GM12872 (cell line): ENCODE data around the gene LCA5L.

Source experiments
- TF ChIP-seq, protein P1 (sequence below): IDR thresholded peaks from 3 replicates; pipeline ENCODE4 v1.5.1; 2011; ENCODE audit warnings: low read depth, mild to moderate bottlenecking, low read length, moderate library complexity; ENCODE audit not compliant: insufficient read depth

The LCA5L gene

GRCh38 chr21:39461419-39461818 is 15.8 kb upstream of the LCA5L start:
- TF ChIP-seq, protein P1, sequence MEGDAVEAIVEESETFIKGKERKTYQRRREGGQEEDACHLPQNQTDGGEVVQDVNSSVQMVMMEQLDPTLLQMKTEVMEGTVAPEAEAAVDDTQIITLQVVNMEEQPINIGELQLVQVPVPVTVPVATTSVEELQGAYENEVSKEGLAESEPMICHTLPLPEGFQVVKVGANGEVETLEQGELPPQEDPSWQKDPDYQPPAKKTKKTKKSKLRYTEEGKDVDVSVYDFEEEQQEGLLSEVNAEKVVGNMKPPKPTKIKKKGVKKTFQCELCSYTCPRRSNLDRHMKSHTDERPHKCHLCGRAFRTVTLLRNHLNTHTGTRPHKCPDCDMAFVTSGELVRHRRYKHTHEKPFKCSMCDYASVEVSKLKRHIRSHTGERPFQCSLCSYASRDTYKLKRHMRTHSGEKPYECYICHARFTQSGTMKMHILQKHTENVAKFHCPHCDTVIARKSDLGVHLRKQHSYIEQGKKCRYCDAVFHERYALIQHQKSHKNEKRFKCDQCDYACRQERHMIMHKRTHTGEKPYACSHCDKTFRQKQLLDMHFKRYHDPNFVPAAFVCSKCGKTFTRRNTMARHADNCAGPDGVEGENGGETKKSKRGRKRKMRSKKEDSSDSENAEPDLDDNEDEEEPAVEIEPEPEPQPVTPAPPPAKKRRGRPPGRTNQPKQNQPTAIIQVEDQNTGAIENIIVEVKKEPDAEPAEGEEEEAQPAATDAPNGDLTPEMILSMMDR: no peak

- TF ChIP-seq, protein P1: no peak
Observed at GRCh38 chr21:39456665-39457064, 11.1 kb upstream of the LCA5L start.

DNA sequence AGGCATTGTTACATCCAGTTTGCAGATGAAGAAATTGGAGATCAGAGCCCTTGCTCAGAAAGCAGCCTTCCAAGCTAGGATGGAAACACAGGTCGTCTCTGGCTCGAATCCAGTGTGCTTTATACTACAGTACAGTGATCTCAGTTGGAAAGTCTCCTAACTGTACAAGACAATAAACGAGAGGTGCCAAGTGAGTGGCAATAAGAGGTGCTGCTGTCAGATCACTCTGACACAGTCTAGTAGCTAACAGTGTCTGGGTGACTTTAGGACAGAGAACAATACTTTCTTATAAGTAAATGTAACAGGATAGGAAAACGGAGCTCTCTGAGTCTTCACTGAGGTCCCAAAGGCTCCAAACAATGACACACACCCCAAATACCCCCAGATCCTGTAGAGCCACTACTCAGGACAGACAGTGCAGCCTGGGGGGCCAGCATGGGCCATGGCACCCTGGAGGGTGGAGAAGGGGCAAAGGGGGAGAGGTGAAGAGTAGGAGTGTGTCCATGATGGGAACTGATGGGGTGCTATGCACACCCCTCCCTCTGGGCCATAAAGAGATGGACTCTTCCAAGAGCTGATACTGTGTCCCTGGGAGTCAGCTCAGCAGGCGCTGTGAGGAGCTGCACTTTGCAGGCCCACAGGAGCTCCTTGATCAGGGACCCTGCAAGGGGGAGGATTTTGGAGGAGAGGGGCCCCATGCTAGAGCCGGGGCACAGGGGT is 9.5 kb upstream of the LCA5L start:
- TF ChIP-seq, protein P1: no peak

GRCh38 chr21:39453571-39454179 is 8.1 kb upstream of the LCA5L start:
- TF ChIP-seq, protein P1: no peak

DNA sequence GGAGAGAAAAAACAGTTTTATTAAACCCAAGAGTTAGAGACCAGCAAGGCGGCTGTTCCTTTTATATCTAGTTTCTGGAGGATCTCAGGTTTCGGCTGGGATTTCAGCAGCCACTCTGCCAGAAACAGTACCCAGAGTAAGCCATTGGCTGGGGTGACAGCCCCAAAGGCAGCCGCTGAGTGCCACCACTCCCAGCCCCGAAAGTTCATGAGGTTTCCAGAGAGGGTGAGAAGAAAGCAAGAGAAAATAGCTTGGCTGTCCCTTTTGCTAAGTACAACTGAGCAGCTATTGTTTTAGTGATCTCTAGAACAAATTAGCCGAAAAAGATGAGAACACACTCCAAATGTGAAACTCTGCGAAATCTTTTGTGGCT is 7.4 kb upstream of the LCA5L start:
- TF ChIP-seq, protein P1: no peak

- TF ChIP-seq, protein P1: no peak
Observed at GRCh38 chr21:39452207-39452969, 6.8 kb upstream of the LCA5L start.
